GM18873 (cell line): ENCODE results near the gene CHRNA7.
"Not testable (repeated sequence)": the region's sequence is repeated elsewhere in the genome, so short reads cannot be mapped to it uniquely, and the experiment has no call there.

Experiments used
- ATAC-seq: cut with Tn5 transposase; IDR thresholded peaks from one replicate; pipeline ENCODE4 v1.9.1; 2021; ENCODE audit warnings: mild to moderate bottlenecking, moderate library complexity, moderate number of reproducible peaks; ENCODE audit not compliant: unreplicated experiment, low FRiP score

The CHRNA7 gene

GRCh38 chr15:32165775-32166174 is 135.5 kb downstream of the CHRNA7 start:
- not testable (repeated sequence) for ATAC-seq

DNA sequence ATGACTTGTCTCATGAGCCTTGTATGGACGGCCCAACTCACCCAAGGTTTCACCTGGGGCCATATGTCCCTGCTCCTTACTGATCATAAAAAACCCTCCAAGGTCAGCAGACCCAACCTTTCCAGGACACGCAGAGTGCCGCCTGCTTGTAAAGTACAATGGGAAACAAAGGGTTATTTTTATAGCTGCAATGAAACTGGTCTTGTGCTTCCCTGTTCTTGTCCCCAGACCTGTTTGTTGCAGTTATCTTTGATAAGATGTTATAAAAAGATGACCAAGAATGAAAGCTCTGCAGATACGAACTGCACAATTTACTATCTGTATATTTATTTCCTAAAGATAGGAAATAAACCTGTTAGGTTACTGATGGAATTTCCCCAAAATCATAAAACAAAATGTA is 136.0 kb downstream of the CHRNA7 start:
- not testable (repeated sequence) for ATAC-seq

DNA sequence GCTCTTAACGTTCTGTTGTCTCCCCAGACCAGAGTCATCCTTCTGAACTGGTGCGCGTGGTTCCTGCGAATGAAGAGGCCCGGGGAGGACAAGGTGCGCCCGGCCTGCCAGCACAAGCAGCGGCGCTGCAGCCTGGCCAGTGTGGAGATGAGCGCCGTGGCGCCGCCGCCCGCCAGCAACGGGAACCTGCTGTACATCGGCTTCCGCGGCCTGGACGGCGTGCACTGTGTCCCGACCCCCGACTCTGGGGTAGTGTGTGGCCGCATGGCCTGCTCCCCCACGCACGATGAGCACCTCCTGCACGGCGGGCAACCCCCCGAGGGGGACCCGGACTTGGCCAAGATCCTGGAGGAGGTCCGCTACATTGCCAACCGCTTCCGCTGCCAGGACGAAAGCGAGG is 137.6 kb downstream of the CHRNA7 start:
- ATAC-seq: not testable (repeated sequence)

DNA sequence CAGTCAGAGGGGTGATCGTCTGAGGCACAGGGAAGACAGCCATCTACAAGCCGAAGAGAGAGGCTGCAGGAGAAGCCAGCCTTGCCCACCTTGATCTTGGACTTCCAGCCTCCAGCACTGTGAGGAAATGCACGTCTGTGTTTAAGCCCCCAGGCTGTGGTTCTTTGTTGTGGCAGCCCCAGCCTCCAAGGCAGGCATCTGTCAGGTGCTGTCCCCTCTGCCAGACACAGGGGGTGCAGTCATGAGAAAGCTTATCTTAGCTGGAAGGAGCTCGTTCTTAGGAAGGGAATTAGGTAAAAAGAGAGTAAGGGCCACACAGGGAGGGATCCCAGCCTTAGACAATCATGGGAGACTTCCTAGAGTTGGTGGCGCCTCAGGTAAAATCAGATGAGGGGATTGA is 150.3 kb downstream of the CHRNA7 start:
- not testable (repeated sequence) for ATAC-seq

DNA sequence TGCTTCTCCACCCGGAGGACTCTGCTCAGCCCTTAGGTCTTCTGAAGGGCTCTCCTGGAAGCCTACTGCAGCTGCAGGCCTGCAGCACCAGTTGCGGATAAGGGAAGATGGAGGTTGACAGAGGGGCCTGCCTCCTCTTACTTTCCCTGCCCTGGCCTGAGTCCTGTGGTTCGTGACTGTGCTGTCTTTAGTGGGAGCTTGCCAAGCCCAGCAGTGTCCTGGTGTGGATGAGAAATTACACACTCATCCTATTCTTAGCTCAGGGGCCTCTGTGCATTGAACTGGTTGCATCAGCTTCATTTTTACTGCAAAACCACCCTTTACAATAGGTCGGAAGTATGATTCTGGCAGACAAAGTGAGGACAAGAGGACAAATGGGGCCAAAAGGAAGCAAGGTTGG is 163.5 kb downstream of the CHRNA7 start:
- ATAC-seq: not testable (repeated sequence)

GRCh38 chr15:32196206-32196605 is 165.9 kb downstream of the CHRNA7 start:
- not testable (repeated sequence) for ATAC-seq

DNA sequence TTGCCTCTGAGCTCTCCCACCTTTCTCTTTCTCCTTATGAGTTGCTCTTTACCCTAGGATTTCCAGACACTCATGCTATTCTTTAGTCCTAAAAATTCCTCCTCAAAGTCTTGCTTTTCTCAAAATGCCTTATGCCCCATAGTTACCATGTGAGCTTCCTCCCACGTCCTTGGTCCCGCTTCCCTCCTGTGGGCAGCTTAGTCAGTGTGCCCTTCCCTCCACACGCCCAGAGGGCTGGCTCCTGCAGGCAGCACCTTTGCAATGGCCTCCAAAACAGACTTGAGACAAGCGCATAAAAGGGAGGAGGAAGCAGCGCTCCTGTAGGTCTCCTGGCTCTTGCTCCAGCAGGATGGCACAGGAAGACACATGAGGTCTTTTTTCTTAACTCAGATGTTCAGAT is 168.6 kb downstream of the CHRNA7 start:
- not testable (repeated sequence) for ATAC-seq

GRCh38 chr15:32209081-32209480 is 178.8 kb downstream of the CHRNA7 start:
- not testable (repeated sequence) for ATAC-seq

DNA sequence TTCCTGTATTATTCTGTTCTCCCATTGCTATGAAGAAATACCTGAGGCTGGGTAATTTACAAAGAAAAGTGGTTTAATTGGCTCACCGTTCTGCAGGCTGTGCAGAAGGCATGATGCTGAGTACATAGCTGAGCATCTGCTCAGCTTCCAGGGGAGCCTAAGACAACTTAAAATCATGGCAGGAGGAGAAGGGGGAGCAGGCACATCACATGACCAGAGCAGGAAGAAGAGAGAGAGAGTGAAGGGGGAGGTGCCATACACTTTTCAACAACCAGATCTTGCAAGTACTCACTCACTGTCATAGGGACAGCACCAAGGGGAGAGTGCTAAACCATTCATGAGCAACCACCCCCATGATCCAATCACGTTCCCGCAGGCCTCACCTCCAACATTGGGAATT is 188.4 kb downstream of the CHRNA7 start:
- no peak for ATAC-seq
